ENCODE data around the gene ITIH5. TPM values are rescaled to one million over a fixed set of nuclear protein-coding genes. Genes with fewer than 3 reads are reported as not detected.

The ITIH5 gene
- polyA plus RNA-seq, 1 donor from 2014 or later: 0.28 TPM

- Histone ChIP-seq H3K4me3 (ENCODE audit: low read length) (no peak overlapping the region), H4K20me1 (ENCODE audit: insufficient read depth) (no peaks in the 10 kb centered on the region), H2AFZ (ENCODE audit: low read depth, low read length) (no peak overlapping the region), H3K9me2 (ENCODE audit: insufficient read depth, low read length) (no peaks in the 10 kb centered on the region), H3K27ac (ENCODE audit: low read length) (no peak overlapping the region), H3K9ac (ENCODE audit: low read length) (no peak overlapping the region), H3K36me3 (ENCODE audit: insufficient read depth, low read length) (no peaks in the 10 kb centered on the region), H3K4me2 (ENCODE audit: low read length) (no peak overlapping the region), H3F3A (ENCODE audit: insufficient read depth, low read length, poor library complexity, severe bottlenecking) (no peaks in the 10 kb centered on the region), H3K27me3 (ENCODE audit: insufficient read depth, low read depth, low read length) (no peaks in the 10 kb centered on the region), H3K9me3 (ENCODE audit: low read length) (no peaks in the 10 kb centered on the region), H3K79me2 (replicated peaks; ENCODE audit: insufficient read depth, low read length) (no peaks in the 10 kb centered on the region)
- no peak for TF ChIP-seq EP300 (conservative IDR thresholded peaks at IDR 0.05; ENCODE audit: poor library complexity, severe bottlenecking)
These were observed 41.3 kb upstream of the ITIH5 start for GRCh38 chr10:7707858-7708622.

DNA sequence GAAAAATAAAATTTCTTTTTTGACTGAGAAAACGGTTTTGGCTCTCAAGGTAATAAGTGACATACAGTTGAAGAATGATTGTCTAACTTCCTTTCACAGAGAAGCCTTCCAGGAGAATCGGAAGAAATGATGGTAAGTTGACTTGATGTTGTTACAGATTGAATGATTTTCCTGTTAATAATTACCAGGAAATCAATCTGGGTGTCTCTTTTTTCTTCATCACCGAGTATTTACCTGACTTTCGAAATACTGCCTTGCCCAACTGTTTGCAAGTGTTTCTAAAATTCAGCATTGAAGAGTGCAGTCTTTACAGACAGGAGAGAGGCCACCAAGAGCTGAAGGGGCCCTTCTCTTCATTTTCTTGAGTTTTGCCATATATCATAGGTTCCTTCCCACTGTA is 40.3 kb upstream of the ITIH5 start:
- TF ChIP-seq TAF1 (IDR thresholded peaks at IDR 0.05; ENCODE audit: low read depth) (no peak), EZH2 (IDR thresholded peaks at IDR 0.05; ENCODE audit: borderline replicate concordance, insufficient read depth, low read length, poor library complexity, severe bottlenecking) (no peak), EP300 (conservative IDR thresholded peaks at IDR 0.05; ENCODE audit: poor library complexity, severe bottlenecking) (no peak), SMC3 (conservative IDR thresholded peaks at IDR 0.05; ENCODE audit: poor library complexity) (no peak), RAD21 (conservative IDR thresholded peaks at IDR 0.05) (no peak), POLR2AphosphoS5 (IDR thresholded peaks at IDR 0.05) (no peak), MXI1 (conservative IDR thresholded peaks at IDR 0.05; ENCODE audit: poor library complexity, severe bottlenecking) (no peak), REST (IDR thresholded peaks at IDR 0.05; ENCODE audit: borderline replicate concordance) (no peak)
- TF ChIP-seq, protein P1, sequence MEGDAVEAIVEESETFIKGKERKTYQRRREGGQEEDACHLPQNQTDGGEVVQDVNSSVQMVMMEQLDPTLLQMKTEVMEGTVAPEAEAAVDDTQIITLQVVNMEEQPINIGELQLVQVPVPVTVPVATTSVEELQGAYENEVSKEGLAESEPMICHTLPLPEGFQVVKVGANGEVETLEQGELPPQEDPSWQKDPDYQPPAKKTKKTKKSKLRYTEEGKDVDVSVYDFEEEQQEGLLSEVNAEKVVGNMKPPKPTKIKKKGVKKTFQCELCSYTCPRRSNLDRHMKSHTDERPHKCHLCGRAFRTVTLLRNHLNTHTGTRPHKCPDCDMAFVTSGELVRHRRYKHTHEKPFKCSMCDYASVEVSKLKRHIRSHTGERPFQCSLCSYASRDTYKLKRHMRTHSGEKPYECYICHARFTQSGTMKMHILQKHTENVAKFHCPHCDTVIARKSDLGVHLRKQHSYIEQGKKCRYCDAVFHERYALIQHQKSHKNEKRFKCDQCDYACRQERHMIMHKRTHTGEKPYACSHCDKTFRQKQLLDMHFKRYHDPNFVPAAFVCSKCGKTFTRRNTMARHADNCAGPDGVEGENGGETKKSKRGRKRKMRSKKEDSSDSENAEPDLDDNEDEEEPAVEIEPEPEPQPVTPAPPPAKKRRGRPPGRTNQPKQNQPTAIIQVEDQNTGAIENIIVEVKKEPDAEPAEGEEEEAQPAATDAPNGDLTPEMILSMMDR (IDR thresholded peaks at IDR 0.05; ENCODE audit: poor library complexity, severe bottlenecking): no peak
- Histone ChIP-seq H4K20me1 (ENCODE audit: insufficient read depth) (no peaks in the 10 kb centered on the region), H2AFZ (ENCODE audit: low read depth, low read length) (no peak overlapping the region), H3K4me2 (ENCODE audit: low read length) (no peak overlapping the region), H3K79me2 (replicated peaks; ENCODE audit: insufficient read depth, low read length) (no peaks in the 10 kb centered on the region), H3K27me3 (ENCODE audit: insufficient read depth, low read depth, low read length) (no peaks in the 10 kb centered on the region), H3K27ac (ENCODE audit: low read length) (no peak overlapping the region), H3K9me2 (ENCODE audit: insufficient read depth, low read length) (no peaks in the 10 kb centered on the region), H3F3A (ENCODE audit: insufficient read depth, low read length, poor library complexity, severe bottlenecking) (no peaks in the 10 kb centered on the region), H3K36me3 (ENCODE audit: insufficient read depth, low read length) (no peaks in the 10 kb centered on the region), H3K9ac (ENCODE audit: low read length) (no peak overlapping the region), H3K9me3 (ENCODE audit: low read length) (no peaks in the 10 kb centered on the region), H3K4me3 (ENCODE audit: low read length) (no peak overlapping the region)
